Immature natural killer cell (primary cell): ENCODE results near the gene CPNE5. TPM values are rescaled to one million over a fixed set of nuclear protein-coding genes. Genes with fewer than 3 reads are reported as not detected.
"Not testable (repeated sequence)": the region's sequence is repeated elsewhere in the genome, so short reads cannot be mapped to it uniquely, and the experiment has no call there.

Experiments used
- DNase-seq, 3 donors: peaks; one replicate each; pipeline ENCODE4 v3.0.0; 2022; ENCODE audit warnings: mixed read lengths in 1 of 3
- H3K27ac Mint-ChIP-seq, 6 donors: one replicate each; pipeline ENCODE4 v1.8.0; 2020; ENCODE audit warnings: mixed read lengths in 6 of 6, mild to moderate bottlenecking in 5 of 6, inconsistent platforms in 4 of 6, moderate library complexity in 3 of 6
- H3K27me3 Mint-ChIP-seq, 3 donors: one replicate each; pipeline ENCODE4 v1.8.0; 2020 to 2021; ENCODE audit warnings: low read depth in 3 of 3, mild to moderate bottlenecking in 3 of 3, mixed read lengths in 3 of 3, moderate library complexity in 3 of 3, inconsistent platforms in 1 of 3
- H3K36me3 Mint-ChIP-seq, 3 donors: one replicate each; pipeline ENCODE4 v1.8.0; 2020; ENCODE audit warnings: mixed read lengths in 3 of 3, inconsistent platforms in 2 of 3, mild to moderate bottlenecking in 2 of 3
- H3K4me1 Mint-ChIP-seq, 2 donors: one replicate each; pipeline ENCODE4 v1.8.0; 2020; ENCODE audit warnings: inconsistent platforms in 2 of 2, mild to moderate bottlenecking in 2 of 2, mixed read lengths in 2 of 2, moderate library complexity in 1 of 2
- H3K4me3 Mint-ChIP-seq, 5 donors: one replicate each; pipeline ENCODE4 v1.8.0; 2020; ENCODE audit warnings: mild to moderate bottlenecking in 5 of 5, mixed read lengths in 5 of 5, inconsistent platforms in 3 of 5, moderate library complexity in 3 of 5
- H3K9me3 Mint-ChIP-seq, 6 donors: one replicate each; pipeline ENCODE4 v1.8.0; 2020; ENCODE audit warnings: mild to moderate bottlenecking in 6 of 6, mixed read lengths in 6 of 6, inconsistent platforms in 4 of 6, moderate library complexity in 3 of 6
- polyA plus RNA-seq, 3 donors: library from polyadenylated mRNA; unstranded; fragments of 300-500 nt; fragmentation: Illumina TruSeq; gene quantifications; one replicate each; pipeline ENCODE4 v1.2.3, GENCODE V29; 2021

The CPNE5 gene
- polyA plus RNA-seq, 3 donors from 2014 or later, result 0.29 to 0.52 (median 0.49) TPM

DNA sequence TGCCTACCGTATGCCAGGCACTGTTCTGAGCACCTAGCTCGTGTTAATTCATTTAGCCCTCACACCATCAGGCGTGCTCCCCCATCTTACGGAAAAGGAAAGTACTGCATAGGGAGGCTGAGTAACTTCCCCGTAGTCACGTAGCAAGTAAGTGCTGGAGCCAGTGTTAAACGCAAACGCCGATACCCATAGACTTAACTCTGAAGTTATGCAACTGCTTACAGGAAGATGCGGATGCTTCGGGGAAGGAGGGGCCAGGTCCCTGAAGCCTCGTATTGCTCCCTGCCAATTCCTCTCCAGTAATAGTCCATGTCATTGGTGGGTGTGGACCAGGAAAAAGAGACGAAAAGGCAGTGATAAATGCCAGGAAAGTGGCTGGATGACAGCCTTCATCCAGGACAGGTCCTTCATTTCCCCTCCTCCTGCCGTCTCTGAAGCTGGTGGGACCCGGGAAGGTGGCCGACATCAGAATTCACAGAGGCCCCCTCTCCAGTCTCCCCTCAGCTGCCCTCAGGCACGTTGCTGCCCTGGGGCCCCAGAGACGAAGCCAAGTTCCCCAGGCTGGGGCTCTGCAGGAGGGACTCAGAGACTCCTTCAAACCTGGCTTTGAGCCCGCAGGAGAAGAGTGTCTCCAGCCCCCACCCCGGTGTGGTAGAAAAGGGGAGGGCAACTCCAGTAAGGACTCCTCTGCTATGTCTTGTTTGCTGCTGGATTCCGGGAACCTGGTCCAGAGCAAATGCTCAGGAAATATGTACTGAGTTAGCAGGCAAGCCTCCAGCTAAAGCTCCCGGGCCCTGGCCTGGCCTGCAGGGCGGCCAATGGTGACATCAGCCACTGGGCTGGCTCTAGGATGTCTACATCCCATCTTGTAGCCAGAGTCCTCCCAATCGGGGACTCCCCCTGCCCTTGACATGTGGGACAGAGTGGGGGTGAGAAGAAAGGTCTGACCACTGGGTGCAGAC lies 103.9 kb downstream of the CPNE5 start:
- Mint-ChIP-seq H3K27ac (peak overlapping the region in 5 of 6 donors; percentile 55 to 83 (median 58)), H3K9me3 (no peaks in the 10 kb centered on the region), H3K27me3 (peaks cover 0 to 6% (median 0%) of the 10 kb centered on the region in 3 donors), H3K4me3 (peak overlapping the region; percentile 34 to 73 (median 61)), H3K4me1 (peaks cover 8% of the 10 kb centered on the region in 2 donors), H3K36me3 (no peaks in the 10 kb centered on the region)
- peak; percentile 31 to 46 (median 34) for DNase-seq

DNA sequence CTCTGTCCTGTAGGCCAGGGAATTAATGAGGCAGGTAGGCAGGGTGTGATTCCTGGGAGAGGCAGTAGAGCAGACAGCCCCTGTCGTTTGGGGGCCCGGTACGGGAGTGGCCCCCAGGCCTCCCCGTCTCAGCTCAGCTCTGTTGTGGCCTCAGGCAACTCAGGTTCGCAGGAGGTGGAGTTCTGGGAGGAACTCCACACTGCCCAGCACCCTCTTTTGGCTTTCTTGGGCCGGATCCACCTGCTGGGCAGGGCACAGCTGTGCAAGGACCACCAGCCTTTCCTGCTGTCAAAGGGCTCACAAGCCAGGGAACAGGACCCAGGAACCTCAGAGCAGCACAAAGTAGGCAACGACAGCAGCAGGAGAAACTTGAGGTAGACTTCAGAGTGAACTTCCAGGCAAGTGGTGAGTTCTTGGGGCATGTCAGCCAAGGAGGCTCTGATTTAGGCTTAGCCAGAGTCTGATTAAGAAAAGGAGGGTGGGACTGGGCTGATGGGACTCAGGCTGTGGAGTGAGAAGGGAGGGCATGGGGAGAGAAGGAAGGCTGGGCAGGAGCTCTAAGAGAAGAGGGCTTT lies 104.7 kb downstream of the CPNE5 start:
- DNase-seq, result no peak
- H3K27me3 Mint-ChIP-seq, result peaks cover 0 to 8% (median 0%) of the 10 kb centered on the region in 3 donors
- peak overlapping the region; percentile 34 to 73 (median 61) for H3K4me3 Mint-ChIP-seq
- H3K36me3 Mint-ChIP-seq, result no peaks in the 10 kb centered on the region
- peak overlapping the region in 5 of 6 donors; percentile 55 to 83 (median 58) for H3K27ac Mint-ChIP-seq
- H3K4me1 Mint-ChIP-seq, result peaks cover 8% of the 10 kb centered on the region in 2 donors
- no peaks in the 10 kb centered on the region for H3K9me3 Mint-ChIP-seq

DNA sequence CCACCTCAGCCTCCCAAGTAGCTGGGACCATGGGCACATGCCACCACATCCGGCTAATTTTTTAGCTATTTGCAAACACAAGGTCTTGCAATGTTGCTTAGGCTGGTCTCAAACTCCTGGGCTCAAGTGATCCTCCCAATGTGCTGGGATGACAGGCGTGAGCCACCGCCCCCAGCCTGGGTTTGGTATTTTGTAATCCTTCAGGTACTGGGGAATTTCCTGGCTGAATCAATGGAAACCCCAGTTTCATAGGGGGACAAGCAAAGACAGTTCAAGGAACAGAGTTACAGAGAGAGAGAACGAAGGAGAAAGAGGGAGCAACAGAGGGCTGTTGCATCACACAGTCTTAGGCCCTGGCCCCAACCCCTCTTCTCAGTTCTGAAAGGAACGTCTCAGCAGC lies 105.9 kb downstream of the CPNE5 start:
- no peak overlapping the region for H3K4me3 Mint-ChIP-seq
- no peaks in the 10 kb centered on the region for H3K36me3 Mint-ChIP-seq
- H3K27ac Mint-ChIP-seq, result peak overlapping the region in 1 of 6 donors; percentile 10

DNA sequence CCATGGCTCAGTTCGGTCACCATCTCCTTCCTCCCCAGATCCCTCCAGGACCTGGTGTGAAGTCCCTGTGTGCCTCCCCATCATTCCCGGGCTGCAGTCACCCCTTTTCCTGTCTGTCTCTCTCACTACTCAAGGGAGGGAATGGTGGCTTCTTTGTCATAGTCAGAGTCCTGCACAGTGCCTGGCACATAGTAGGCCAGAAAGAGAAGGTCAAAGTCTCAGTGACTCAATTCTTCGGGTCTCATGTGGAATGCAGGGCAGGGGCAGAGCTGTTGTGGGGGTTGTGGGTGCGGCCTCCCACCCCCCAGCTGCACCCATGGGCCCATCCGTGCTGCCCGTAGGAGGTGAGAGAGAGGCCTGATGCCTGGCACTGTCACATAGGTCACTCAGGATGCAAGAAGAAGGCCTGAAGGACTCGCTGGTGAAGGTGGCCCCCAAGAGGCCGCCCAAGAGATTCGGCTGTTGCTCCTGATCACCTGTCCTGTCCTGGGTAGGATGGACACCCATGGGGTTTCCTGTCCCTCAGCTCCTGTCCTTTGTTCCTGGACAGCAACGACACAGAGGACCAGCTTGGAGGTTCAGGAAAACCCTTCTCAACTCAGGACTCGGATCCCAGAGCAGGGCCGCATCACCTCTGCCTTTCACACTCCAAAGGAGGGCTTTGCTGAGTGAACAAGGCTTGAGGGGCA lies 107.5 kb downstream of the CPNE5 start:
- no peak overlapping the region for H3K27ac Mint-ChIP-seq
- no peak for DNase-seq
- no peak overlapping the region for H3K4me3 Mint-ChIP-seq
- H3K27me3 Mint-ChIP-seq, result peaks cover 0 to 5% (median 0%) of the 10 kb centered on the region in 3 donors
- peaks cover 8 to 9% of the 10 kb centered on the region in 2 donors for H3K4me1 Mint-ChIP-seq
- no peaks in the 10 kb centered on the region for H3K36me3 Mint-ChIP-seq
- no peaks in the 10 kb centered on the region for H3K9me3 Mint-ChIP-seq

More for the DNA sequence above, 105.9 kb downstream of the CPNE5 start:
- Mint-ChIP-seq H3K9me3 (no peaks in the 10 kb centered on the region), H3K4me1 (peaks cover 8% of the 10 kb centered on the region in 2 donors), H3K27me3 (peaks cover 0 to 8% (median 0%) of the 10 kb centered on the region in 3 donors)
- DNase-seq, result no peak

DNA sequence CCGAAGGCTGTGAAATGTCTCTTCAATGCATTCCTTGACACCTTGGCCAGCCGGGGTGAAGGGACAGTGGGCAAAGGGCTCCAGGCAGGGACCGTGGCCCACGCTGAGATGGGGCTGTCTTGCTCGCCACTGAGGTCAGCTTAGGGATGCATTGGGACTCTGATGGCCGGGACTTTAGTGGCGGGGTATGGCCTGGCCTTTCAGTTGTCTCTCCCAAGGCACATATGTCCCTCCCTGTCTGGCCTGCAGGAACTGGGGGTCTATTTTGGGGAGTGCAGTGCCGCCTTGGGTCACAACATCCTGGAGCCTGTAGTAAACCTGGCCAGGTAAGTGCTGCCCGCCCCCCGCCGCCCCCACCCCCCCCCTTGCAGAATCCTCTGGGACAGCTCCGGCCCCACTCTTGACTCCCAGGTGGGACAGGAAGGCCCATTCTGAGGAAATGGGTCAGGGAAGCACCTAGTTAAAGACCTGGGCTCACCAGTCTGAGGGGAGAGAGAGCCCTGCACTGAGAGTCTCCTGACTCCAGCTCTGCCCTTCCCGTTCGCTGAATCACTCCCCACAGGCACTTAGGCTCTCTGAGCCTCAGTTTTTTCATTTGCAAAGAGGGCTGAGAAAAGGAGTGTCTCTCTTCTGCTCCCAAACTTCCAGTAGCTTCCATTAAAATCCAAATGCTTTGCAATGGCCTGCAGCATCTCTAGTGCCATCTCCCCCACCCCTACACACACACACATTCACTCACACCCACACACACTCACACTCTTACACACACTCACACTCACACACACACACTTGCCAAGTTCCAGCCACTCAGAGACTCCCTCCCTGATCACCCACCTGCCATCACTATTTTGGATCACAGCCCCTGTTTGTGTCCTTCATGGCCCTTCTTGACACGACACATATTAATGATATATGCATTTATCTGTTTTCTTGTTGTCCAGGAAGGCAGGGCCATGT lies 108.5 kb downstream of the CPNE5 start:
- DNase-seq, result no peak
- H3K9me3 Mint-ChIP-seq, result no peaks in the 10 kb centered on the region
- no peak overlapping the region for H3K4me3 Mint-ChIP-seq
- peaks cover 8 to 9% of the 10 kb centered on the region in 2 donors for H3K4me1 Mint-ChIP-seq
- H3K36me3 Mint-ChIP-seq, result no peaks in the 10 kb centered on the region
- H3K27me3 Mint-ChIP-seq, result peaks cover 0 to 3% (median 2%) of the 10 kb centered on the region in 3 donors
- H3K27ac Mint-ChIP-seq, result no peak overlapping the region

DNA sequence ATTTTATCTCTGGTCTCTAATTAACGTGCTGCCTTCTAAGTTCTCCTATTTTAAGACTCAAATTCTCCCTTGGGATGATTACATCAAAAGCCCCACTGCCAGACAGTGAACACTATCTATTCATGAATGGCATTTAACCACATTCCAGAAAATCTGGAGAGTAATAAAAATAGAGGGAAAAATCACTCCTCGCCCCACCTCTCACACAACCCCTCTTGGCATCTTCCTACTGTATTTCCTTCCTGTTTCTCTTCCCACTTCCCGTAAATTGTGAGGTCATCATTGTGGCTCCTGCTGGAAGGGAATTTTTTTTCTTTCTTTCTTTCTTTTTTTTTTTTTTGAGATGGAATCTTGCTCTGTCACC lies 110.1 kb downstream of the CPNE5 start:
- no peak for DNase-seq
- Mint-ChIP-seq H3K27ac (no peak overlapping the region), H3K4me1 (peaks cover 0 to 1% of the 10 kb centered on the region in 2 donors), H3K36me3 (no peaks in the 10 kb centered on the region), H3K27me3 (peaks cover 0 to 4% (median 3%) of the 10 kb centered on the region in 3 donors), H3K4me3 (no peak overlapping the region), H3K9me3 (no peaks in the 10 kb centered on the region)

DNA sequence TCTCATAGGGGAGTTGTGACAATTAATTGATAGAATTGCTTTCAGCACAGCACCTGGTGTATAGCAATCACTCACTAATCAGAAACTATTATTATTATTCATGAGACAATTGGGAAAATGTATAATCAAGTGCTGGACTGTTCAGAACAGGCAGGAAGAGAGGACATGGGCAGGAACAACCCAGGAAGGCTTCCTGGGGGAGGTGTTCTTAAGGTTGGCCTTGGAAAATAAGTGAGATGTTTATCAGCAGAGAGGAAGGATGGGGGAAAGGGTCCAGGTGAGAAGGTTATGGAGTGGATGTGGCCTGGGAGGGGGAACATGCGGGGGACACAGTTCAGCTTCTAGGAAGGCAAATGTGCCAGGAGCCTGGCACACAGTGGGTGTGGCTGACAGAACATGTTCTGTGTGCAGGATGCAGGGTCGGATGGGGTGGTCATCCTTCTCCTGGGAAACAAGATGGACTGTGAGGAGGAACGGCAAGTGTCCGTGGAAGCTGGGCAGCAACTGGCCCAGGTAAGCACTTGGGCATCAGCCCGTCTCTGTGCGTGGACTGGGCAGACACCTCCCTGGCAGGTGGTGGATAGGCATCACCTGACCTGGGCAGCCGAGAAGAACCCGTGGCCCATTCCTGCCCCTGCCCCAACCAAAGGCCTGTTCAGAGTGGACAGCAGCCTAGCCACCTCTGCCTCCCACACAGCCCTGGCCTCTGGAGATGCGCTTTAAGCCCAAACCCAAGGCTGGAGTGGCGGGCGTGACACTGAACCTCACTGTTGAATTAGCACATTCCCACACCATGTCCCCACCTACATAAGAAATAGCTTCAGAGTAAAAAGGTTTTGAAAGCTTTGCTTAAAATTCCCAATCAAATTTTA lies 110.7 kb downstream of the CPNE5 start:
- Mint-ChIP-seq H3K4me1 (peaks cover 0 to 1% of the 10 kb centered on the region in 2 donors), H3K9me3 (no peaks in the 10 kb centered on the region), H3K36me3 (no peaks in the 10 kb centered on the region), H3K27me3 (peaks cover 0 to 4% (median 3%) of the 10 kb centered on the region in 3 donors), H3K27ac (no peak overlapping the region), H3K4me3 (no peak overlapping the region)
- no peak for DNase-seq

DNA sequence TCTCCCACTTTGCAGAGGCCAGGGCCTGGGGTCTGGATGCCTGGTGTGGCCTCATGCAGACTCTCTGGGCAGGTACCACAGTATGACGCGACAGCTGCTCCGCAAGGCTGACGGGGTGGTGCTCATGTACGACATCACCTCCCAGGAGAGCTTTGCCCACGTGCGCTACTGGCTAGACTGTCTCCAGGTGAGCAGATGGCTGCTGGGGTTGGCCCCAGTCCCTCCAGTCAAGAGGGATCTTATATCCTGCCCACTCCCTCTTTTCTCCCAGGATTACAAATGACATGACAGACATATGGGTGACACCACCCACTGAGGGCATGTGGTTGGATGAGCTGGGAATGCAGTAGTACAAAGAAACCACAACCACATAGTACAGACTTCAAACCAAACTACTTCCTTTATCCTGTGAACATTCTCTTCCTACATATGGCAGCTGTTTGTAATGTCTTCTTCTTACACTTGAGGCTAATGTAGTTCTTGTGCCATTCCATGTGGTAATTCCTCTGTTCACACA lies 111.7 kb downstream of the CPNE5 start:
- Mint-ChIP-seq H3K36me3 (no peaks in the 10 kb centered on the region), H3K27ac (no peak overlapping the region), H3K9me3 (no peaks in the 10 kb centered on the region), H3K4me3 (no peak overlapping the region), H3K4me1 (peaks cover 0 to 1% of the 10 kb centered on the region in 2 donors), H3K27me3 (peaks cover 0 to 4% (median 2%) of the 10 kb centered on the region in 3 donors)
- DNase-seq, result no peak

DNA sequence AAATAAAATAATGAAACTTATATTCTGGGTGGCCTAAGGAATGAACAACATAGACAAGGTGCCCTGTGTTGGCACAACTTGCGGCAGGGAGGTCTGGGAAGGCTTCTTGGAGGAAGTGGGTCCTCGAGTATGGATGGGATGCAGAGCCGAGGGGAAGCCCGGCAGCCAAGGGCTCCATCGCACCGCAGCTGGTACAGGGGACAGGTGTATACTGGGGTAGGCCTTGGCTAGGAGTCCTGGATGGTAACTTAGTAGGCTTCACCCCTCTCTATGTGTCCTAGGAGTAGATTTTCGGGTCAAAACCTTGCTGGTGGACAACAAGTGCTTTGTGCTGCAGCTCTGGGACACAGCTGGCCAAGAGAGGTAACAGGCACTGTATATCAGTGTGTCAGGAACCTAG lies 113.7 kb downstream of the CPNE5 start:
- peak overlapping the region in 1 of 6 donors; percentile 13 for H3K27ac Mint-ChIP-seq
- no peaks in the 10 kb centered on the region for H3K36me3 Mint-ChIP-seq
- H3K4me3 Mint-ChIP-seq, result no peak overlapping the region

DNA sequence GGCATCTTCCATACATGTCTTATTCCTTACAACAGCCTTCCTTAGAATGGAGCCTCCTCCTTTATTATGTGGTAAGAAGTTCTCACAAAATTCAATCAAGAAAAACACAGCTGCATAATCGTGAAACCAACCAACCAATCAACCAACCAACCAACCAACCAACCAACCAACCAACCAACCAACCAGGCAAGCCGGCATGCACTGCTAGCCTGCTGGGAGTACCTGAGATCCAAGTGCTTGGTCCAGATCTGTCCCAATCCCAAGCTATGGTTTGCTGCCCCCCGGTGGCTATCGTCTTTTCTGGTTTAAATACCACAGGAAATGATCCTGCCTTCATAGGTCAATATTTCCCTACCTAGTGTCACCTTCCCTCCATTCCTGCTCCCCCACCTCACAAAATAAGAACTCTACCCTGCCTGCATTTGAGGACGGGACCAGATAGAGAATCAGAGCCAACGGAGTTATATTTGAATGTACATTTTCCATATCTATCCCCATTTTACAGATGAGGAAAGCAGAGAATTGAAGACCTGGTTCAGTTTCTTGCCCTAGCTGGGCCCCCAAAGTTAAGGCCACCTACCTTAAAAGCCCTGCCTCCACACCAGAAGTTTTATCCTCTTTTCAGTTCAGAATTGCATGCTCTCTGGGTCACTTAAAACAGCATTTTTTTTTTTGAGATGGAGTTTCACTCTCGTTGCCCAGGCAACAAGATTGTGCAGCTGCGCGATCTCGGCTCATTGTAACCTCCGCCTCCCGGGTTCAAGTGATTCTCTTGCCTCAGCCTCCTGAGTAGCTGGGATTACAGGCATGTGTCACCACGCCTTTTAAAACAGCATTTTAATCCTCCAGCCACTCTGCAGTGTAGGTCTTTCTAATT lies 114.5 kb downstream of the CPNE5 start:
- Mint-ChIP-seq H3K36me3 (no peaks in the 10 kb centered on the region), H3K4me3 (no peak overlapping the region), H3K4me1 (peaks cover 0 to 1% of the 10 kb centered on the region in 2 donors), H3K27me3 (peaks cover 0 to 4% (median 1%) of the 10 kb centered on the region in 3 donors), H3K9me3 (no peaks in the 10 kb centered on the region), H3K27ac (peak overlapping the region in 1 of 6 donors; percentile 61)
- DNase-seq, result peak in 2 of 3 donors; percentile 6 to 11

More for the DNA sequence above, 113.7 kb downstream of the CPNE5 start:
- H3K27me3 Mint-ChIP-seq, result peaks cover 0 to 4% (median 2%) of the 10 kb centered on the region in 3 donors
- DNase-seq, result no peak
- H3K4me1 Mint-ChIP-seq, result peaks cover 0 to 1% of the 10 kb centered on the region in 2 donors
- H3K9me3 Mint-ChIP-seq, result no peaks in the 10 kb centered on the region

DNA sequence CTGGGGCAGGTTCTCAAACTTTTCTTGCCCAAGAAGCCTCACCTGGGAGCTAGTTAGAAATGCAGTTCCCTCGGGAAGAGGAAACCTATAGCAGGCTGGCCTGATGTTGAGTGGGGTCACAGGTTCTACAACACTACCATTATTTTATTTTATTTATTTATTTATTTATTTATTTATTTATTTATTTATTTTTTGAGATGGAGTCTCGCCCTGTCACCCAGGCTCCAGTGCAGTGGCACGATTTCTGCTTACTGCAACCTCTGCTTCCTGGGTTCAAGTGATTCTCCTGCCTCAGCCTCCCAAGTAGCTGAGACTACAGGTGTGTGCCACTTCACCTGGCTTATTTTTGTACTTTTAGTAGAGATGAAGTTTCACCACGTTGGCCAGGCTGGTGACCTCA lies 115.3 kb downstream of the CPNE5 start:
- H3K4me3 Mint-ChIP-seq, H3K27ac Mint-ChIP-seq, H3K27me3 Mint-ChIP-seq, DNase-seq, H3K36me3 Mint-ChIP-seq, H3K9me3 Mint-ChIP-seq, H3K4me1 Mint-ChIP-seq: not testable (repeated sequence)
